Ectodermal cell (in vitro differentiated cells): ENCODE measurements around the gene FAM168B.

Experiments
- H3K27ac ChIP-seq: 2 replicates; pipeline ENCODE4 v1.7.0; 2013; ENCODE audit warnings: mild to moderate bottlenecking, low read depth, low read length; ENCODE audit not compliant: insufficient read depth, poor library complexity, severe bottlenecking
- H3K27me3 ChIP-seq: 2 replicates; pipeline ENCODE4 v1.7.0; 2013; ENCODE audit warnings: mild to moderate bottlenecking, low read length; ENCODE audit not compliant: insufficient read depth, control insufficient read depth, poor library complexity, severe bottlenecking
- H3K36me3 ChIP-seq: one replicate; pipeline ENCODE4 v1.7.0; 2013; ENCODE audit warnings: low read length; ENCODE audit not compliant: control insufficient read depth, insufficient read depth
- H3K4me1 ChIP-seq: one replicate; pipeline ENCODE4 v1.7.0; 2013; ENCODE audit warnings: low read length; ENCODE audit not compliant: control insufficient read depth, insufficient read depth
- H3K4me3 ChIP-seq: 2 replicates; pipeline ENCODE4 v1.7.0; 2013; ENCODE audit warnings: low read depth, low read length, control low read depth; ENCODE audit not compliant: insufficient read depth
- H3K9me3 ChIP-seq: 2 replicates; pipeline ENCODE4 v1.7.0; 2013; ENCODE audit warnings: mild to moderate bottlenecking, low read length, moderate library complexity; ENCODE audit not compliant: control insufficient read depth
- WGBS, 2 experiments: methylation state at CpG; one replicate each; pipeline ENCODE4 v1.1.7; 2013; ENCODE audit warnings: missing lambda C conversion rate in 2 of 2; 5-methylcytosine and 5-hydroxymethylcytosine counted together

The FAM168B gene

DNA sequence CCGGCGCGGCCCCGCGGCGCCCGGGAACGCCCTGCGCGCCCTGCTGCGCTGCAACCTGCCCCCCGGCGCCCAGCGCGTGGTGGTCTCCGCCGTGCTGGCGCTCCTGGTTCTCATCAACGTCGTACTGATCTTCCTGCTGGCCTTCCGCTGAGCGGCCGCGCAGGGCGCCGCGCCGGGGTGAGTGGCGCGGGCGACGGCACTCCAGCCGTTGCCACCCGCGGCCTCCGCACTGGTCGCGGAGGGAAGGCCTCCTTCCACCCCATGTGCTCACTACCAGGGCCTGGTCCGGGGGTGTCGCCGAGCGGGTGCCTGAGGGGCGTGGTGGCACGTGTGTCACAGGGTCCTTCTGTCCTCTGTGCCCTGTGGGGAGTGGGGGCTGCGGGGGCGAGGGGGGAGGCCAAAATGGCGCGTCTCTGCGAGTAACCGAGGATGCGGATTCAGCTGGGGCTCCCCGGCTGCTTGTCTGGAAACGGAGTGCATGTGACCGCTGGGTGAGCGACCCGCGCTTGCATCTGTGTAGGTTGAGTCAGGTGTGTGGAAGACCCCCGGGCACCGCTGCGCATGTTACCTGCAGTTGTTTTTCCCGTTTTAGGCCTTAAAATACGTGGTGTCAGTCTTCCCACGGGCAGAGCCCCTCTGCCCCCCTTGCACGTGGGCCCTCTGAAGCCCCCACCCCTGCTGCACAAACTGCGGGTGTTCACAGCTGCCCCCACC, 58.0 kb downstream of the FAM168B start:
- Histone ChIP-seq H3K27ac (no peak overlapping the region), H3K4me1 (peaks cover 11% of the 10 kb centered on the region), H3K27me3 (peaks cover 29% of the 10 kb centered on the region), H3K9me3 (no peaks in the 10 kb centered on the region), H3K36me3 (no peaks in the 10 kb centered on the region), H3K4me3 (peak overlapping the region; percentile 47)
- WGBS, 2 experiments: 11 to 12% methylated on average over 65 of the region's 65 CpGs

GRCh38 chr2:131034122-131035051, 58.9 kb downstream of the FAM168B start:
- H3K27me3 ChIP-seq: peaks cover 29% of the 10 kb centered on the region
- 6 to 7% methylated on average over 61 of the region's 61 CpGs for WGBS, 2 experiments
- no peak overlapping the region for H3K27ac ChIP-seq

DNA sequence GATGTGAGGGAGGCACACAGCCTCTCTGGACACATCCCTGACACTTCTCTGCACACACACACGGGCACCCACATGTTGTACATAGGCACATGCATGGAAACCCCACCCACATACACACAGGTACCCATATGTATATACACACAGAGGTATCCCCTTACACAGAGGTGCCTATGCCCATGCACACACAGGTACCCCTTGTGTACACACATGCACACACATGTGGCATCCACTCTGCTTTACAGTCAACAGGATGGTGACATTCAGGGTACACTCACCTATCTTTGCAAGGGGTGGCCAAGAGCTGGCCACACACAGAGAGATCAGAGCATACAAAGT, 59.5 kb downstream of the FAM168B start:
- Histone ChIP-seq H3K27me3 (peaks cover 29% of the 10 kb centered on the region), H3K9me3 (no peaks in the 10 kb centered on the region), H3K36me3 (no peaks in the 10 kb centered on the region), H3K4me1 (peaks cover 11% of the 10 kb centered on the region), H3K27ac (no peak overlapping the region), H3K4me3 (no peak overlapping the region)
- 84 to 92% methylated on average over 1 of the region's 1 CpG for WGBS, 2 experiments

More at GRCh38 chr2:131034122-131035051, 58.9 kb downstream of the FAM168B start:
- Histone ChIP-seq H3K4me3 (peak overlapping the region; percentile 51), H3K36me3 (no peaks in the 10 kb centered on the region), H3K4me1 (peaks cover 11% of the 10 kb centered on the region), H3K9me3 (no peaks in the 10 kb centered on the region)

DNA sequence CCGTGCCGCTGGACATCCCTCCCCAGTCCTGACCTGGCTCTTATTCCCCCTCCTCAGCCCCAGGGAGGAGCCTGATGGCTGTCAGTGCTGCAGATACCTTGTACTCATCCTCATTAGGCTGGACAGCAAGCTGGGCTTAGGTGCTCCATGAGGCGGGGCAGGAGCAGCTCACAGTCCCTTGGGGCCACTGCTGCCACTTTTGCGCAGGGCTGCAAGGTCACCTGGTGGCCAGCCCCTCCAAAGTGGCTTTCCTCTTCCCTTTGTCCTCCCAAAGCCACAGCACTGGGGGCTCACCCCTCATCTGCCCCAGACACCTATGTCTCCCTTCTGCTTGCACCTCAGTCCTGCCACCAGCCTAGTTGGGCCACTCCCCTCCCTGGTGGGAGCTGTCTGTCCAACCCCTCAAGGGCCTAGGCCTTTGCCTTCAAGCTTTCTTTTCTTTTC, 60.8 kb downstream of the FAM168B start:
- H3K27ac ChIP-seq: no peak overlapping the region
- H3K4me1 ChIP-seq: peaks cover 11% of the 10 kb centered on the region
- H3K9me3 ChIP-seq: no peaks in the 10 kb centered on the region
- H3K4me3 ChIP-seq: no peak overlapping the region
- H3K36me3 ChIP-seq: no peaks in the 10 kb centered on the region
- 91 to 93% methylated on average over 4 of the region's 4 CpGs for WGBS, 2 experiments
- peaks cover 29% of the 10 kb centered on the region for H3K27me3 ChIP-seq

GRCh38 chr2:131031875-131032274, 61.4 kb downstream of the FAM168B start:
- Histone ChIP-seq H3K27me3 (peaks cover 29% of the 10 kb centered on the region), H3K27ac (no peak overlapping the region), H3K4me1 (peaks cover 11% of the 10 kb centered on the region), H3K36me3 (no peaks in the 10 kb centered on the region), H3K4me3 (no peak overlapping the region), H3K9me3 (no peaks in the 10 kb centered on the region)
- 75 to 78% methylated on average over 9 of the region's 9 CpGs for WGBS, 2 experiments

DNA sequence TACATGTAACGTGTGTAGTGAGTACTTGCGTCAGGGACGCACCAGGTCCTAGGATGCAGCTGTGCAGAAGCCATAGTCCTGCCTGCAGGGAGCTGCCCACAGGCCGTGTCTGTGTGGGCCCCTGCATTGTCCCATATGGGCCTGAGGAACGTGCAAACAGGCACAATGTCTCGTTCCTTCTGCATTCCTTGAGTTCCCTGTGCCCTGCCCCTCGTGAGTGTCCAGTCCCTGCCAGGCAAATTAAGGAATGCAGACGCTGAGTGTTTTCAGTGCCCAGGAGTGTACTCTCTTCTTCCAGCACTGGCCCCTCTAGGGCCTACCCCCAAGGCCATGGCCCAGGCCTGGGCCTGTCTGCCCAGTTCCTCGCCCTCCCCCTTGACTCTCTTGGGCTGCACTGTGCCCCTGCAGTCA, 61.8 kb downstream of the FAM168B start:
- Histone ChIP-seq H3K27ac (no peak overlapping the region), H3K4me1 (peaks cover 11% of the 10 kb centered on the region), H3K4me3 (no peak overlapping the region), H3K36me3 (no peaks in the 10 kb centered on the region), H3K27me3 (peaks cover 29% of the 10 kb centered on the region), H3K9me3 (no peaks in the 10 kb centered on the region)
- 88% methylated on average over 9 of the region's 9 CpGs for WGBS, 2 experiments

- Histone ChIP-seq H3K27ac (no peak overlapping the region), H3K27me3 (peaks cover 23% of the 10 kb centered on the region), H3K9me3 (no peaks in the 10 kb centered on the region), H3K4me1 (peaks cover 7% of the 10 kb centered on the region), H3K4me3 (no peak overlapping the region), H3K36me3 (no peaks in the 10 kb centered on the region)
- 86 to 91% methylated on average over 13 of the region's 13 CpGs for WGBS, 2 experiments
Observed at GRCh38 chr2:131030478-131030971, 62.7 kb downstream of the FAM168B start.

- H3K4me3 ChIP-seq: no peak overlapping the region
- H3K9me3 ChIP-seq: no peaks in the 10 kb centered on the region
- peaks cover 17% of the 10 kb centered on the region for H3K27me3 ChIP-seq
- H3K4me1 ChIP-seq: peaks cover 7% of the 10 kb centered on the region
- 80 to 81% methylated on average over 8 of the region's 8 CpGs for WGBS, 2 experiments
- no peaks in the 10 kb centered on the region for H3K36me3 ChIP-seq
- no peak overlapping the region for H3K27ac ChIP-seq
Observed at GRCh38 chr2:131029812-131030211, 63.4 kb downstream of the FAM168B start.

GRCh38 chr2:131027566-131028528, 65.4 kb downstream of the FAM168B start:
- no peaks in the 10 kb centered on the region for H3K36me3 ChIP-seq
- H3K27me3 ChIP-seq: no peaks in the 10 kb centered on the region
- H3K27ac ChIP-seq: no peak overlapping the region
- H3K4me1 ChIP-seq: no peaks in the 10 kb centered on the region
- no peaks in the 10 kb centered on the region for H3K9me3 ChIP-seq
- WGBS, 2 experiments: 93 to 94% methylated on average over 12 of the region's 12 CpGs
- no peak overlapping the region for H3K4me3 ChIP-seq
